ENCODE data around the gene BRWD1. TPM values are rescaled to one million over a fixed set of nuclear protein-coding genes. Genes with fewer than 3 reads are reported as not detected.
A peak's percentile ranks its signal among the peaks of the same experiment; 100 is the strongest.

BRWD1 gene
- total RNA-seq, 2 donors from 2014 or later: 71.9 to 81.6 TPM

- H3K4me1 Mint-ChIP-seq: peaks cover 14% of the 10 kb centered on the region
- no peaks in the 10 kb centered on the region for H3K36me3 Mint-ChIP-seq (ENCODE audit: low read depth)
- ATAC-seq (no peak), DNase-seq (no peak)
- H3K27ac Mint-ChIP-seq: peak overlapping the region; percentile 85
- no peaks in the 10 kb centered on the region for H3K9me3 ChIP-seq (ENCODE audit: control insufficient read depth, low read length, poor library complexity, severe bottlenecking)
- no peak overlapping the region for H3K4me3 Mint-ChIP-seq
- H3K27me3 Mint-ChIP-seq: no peaks in the 10 kb centered on the region
Observed at GRCh38 chr21:39319251-39319756, 5.9 kb upstream of the BRWD1 start.

- Mint-ChIP-seq H3K36me3 (ENCODE audit: low read depth) (peaks cover 2% of the 10 kb centered on the region), H3K27ac (no peak overlapping the region), H3K4me1 (peaks cover 18% of the 10 kb centered on the region), H3K27me3 (no peaks in the 10 kb centered on the region), H3K4me3 (no peak overlapping the region)
- DNase-seq (no peak), ATAC-seq (no peak)
- no peaks in the 10 kb centered on the region for H3K9me3 ChIP-seq (ENCODE audit: control insufficient read depth, low read length, poor library complexity, severe bottlenecking)
Observed at GRCh38 chr21:39318091-39318959, 4.9 kb upstream of the BRWD1 start.

GRCh38 chr21:39317134-39318090, 4.0 kb upstream of the BRWD1 start:
- no peak for ATAC-seq
- no peak for DNase-seq
- Mint-ChIP-seq H3K4me3 (no peak overlapping the region), H3K4me1 (peaks cover 18% of the 10 kb centered on the region), H3K27ac (no peak overlapping the region), H3K27me3 (no peaks in the 10 kb centered on the region), H3K36me3 (ENCODE audit: low read depth) (peaks cover 2% of the 10 kb centered on the region)
- H3K9me3 ChIP-seq (ENCODE audit: control insufficient read depth, low read length, poor library complexity, severe bottlenecking): no peaks in the 10 kb centered on the region

- Mint-ChIP-seq H3K27me3 (no peaks in the 10 kb centered on the region), H3K36me3 (ENCODE audit: low read depth) (peaks cover 2% of the 10 kb centered on the region), H3K4me1 (peaks cover 25% of the 10 kb centered on the region), H3K27ac (peak overlapping the region; percentile 91), H3K4me3 (no peak overlapping the region)
- H3K9me3 ChIP-seq (ENCODE audit: control insufficient read depth, low read length, poor library complexity, severe bottlenecking): no peaks in the 10 kb centered on the region
- DNase-seq (no peak), ATAC-seq (no peak)
Observed at GRCh38 chr21:39316729-39317128, 3.3 kb upstream of the BRWD1 start.

DNA sequence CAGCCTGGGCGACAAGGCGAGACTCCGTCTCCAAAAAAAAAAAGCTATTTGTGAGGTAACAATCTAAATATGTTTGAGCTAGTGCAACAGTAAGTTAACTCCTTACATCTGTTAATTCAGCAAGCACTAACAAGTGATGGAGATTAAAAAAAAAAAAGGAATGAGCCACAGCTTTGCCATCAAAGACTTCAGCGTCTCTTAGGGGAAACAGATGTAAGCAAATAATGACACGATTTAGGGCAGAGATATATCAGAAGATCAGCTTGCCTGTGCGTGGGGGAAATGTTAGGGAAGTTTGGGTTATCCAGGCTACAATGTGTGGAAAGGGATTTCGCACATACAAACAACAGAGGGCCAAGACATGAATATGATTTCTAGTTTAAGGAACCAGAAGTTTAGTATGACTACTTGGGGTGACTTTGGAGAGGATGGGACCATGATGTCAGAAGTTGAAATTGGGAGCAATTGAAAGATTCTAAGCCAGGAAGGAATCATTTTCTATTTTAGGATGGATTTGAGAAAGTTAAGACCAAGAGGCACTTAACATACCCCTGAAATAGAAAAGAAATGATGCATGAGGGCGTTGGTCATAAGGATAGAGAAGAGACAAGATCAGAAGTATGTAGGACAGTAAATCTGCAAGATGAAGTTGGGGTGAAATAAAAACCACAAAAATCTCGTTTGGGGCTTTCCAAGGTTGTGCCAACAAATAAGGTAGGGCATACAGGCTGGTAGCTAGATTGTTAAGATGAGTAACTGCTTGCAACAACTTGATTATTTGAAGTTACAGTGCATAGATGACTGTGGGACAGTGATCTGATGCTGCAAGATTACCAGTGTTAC, 2.4 kb upstream of the BRWD1 start:
- ATAC-seq (peak; percentile 46), DNase-seq (no peak)
- Mint-ChIP-seq H3K4me3 (peak overlapping the region; percentile 62), H3K27me3 (no peaks in the 10 kb centered on the region), H3K4me1 (peaks cover 26% of the 10 kb centered on the region), H3K27ac (peak overlapping the region; percentile 91), H3K36me3 (ENCODE audit: low read depth) (peaks cover 2% of the 10 kb centered on the region)
- H3K9me3 ChIP-seq (ENCODE audit: control insufficient read depth, low read length, poor library complexity, severe bottlenecking): no peaks in the 10 kb centered on the region

DNA sequence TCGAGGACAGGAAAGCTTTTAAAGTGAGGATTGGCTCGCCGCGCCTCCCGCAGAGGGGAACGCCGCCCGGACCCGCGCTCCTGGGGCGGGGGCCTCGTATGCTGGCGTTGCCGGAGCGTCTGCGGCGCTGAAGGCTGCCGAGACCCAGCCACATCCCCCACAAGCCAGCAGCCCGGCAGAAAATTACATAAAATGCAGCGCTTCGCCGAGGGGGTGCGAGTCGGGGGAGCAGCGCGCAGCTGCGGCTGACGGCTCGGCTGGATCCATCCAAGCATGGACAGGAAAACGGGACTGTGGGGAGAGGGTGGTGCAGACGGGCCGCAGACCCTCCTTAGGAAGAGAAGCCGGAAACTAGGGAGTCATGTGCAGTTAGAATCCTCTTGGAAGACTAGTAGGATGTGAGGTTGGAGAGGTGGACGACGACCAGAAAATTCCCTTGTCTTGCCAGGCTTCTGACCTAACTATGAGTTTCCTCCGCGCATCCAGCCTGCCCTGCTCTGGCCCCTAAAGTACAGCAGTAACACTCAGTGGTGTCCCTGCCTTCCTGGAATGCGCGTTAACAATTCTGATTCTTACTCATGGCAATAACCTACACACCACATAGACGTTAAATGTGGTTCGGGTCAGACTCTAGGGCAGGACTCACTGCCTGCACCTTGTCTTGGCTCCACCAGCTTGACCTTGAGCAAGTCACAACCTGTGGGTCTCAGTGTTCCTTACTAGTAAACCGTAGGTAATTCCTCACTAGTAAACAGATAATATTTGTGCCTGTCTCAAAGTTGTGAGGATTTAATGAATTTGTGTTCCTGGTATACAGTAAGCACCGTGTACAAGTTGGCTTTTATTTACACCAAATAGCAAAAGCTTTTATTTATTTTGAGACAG, 953 bp upstream of the BRWD1 start:
- H3K4me1 Mint-ChIP-seq: peaks cover 32% of the 10 kb centered on the region
- H3K27ac Mint-ChIP-seq: peak overlapping the region; percentile 93
- H3K27me3 Mint-ChIP-seq: no peaks in the 10 kb centered on the region
- ATAC-seq (peak; percentile 10), DNase-seq (peak; percentile 29 to 42 (median 31))
- no peaks in the 10 kb centered on the region for H3K9me3 ChIP-seq (ENCODE audit: control insufficient read depth, low read length, poor library complexity, severe bottlenecking)
- peaks cover 4% of the 10 kb centered on the region for H3K36me3 Mint-ChIP-seq (ENCODE audit: low read depth)
- peak overlapping the region; percentile 92 for H3K4me3 Mint-ChIP-seq

- H3K9me3 ChIP-seq (ENCODE audit: control insufficient read depth, low read length, poor library complexity, severe bottlenecking): no peaks in the 10 kb centered on the region
- Mint-ChIP-seq H3K4me3 (peak overlapping the region; percentile 92), H3K27me3 (no peaks in the 10 kb centered on the region), H3K27ac (peak overlapping the region; percentile 93), H3K4me1 (peaks cover 41% of the 10 kb centered on the region), H3K36me3 (ENCODE audit: low read depth) (peaks cover 4% of the 10 kb centered on the region)
- ATAC-seq: peak; percentile 9
- peak in 1 of 3 donors; percentile 14 for DNase-seq
Observed at GRCh38 chr21:39313042-39313570, 326 bp downstream of the BRWD1 start.

- H3K27me3 Mint-ChIP-seq: no peaks in the 10 kb centered on the region
Observed at GRCh38 chr21:39312112-39313041, 1.1 kb downstream of the BRWD1 start.

DNA sequence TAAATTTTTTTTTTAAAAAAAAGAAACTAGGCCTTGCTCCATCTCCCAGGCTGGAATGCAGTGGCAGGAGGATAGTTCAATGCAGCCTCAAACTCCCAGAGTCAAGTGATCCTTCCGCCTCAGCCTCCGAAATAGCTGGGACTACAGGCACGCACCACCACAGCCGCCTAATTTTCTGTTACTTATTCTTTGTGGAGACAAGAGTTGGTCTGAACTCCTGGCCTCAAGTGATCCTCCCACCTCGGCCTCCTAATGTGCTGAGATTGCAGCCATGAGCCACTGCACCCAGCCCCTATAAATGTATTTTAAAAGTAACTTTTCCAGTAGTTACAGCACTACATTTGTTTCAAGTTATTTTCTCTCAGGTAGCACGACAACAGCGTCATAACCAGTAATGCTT, 2.3 kb downstream of the BRWD1 start:
- H3K4me1 Mint-ChIP-seq: peaks cover 43% of the 10 kb centered on the region
- no peaks in the 10 kb centered on the region for H3K27me3 Mint-ChIP-seq
- peaks cover 4% of the 10 kb centered on the region for H3K36me3 Mint-ChIP-seq (ENCODE audit: low read depth)
- H3K27ac Mint-ChIP-seq: peak overlapping the region; percentile 93
- no peaks in the 10 kb centered on the region for H3K9me3 ChIP-seq (ENCODE audit: control insufficient read depth, low read length, poor library complexity, severe bottlenecking)
- H3K4me3 Mint-ChIP-seq: peak overlapping the region; percentile 12
- no peak for ATAC-seq
- DNase-seq: no peak

More at GRCh38 chr21:39312112-39313041, 1.1 kb downstream of the BRWD1 start:
- Mint-ChIP-seq H3K4me3 (peak overlapping the region; percentile 92), H3K27ac (peak overlapping the region; percentile 93), H3K4me1 (peaks cover 44% of the 10 kb centered on the region), H3K36me3 (ENCODE audit: low read depth) (peaks cover 4% of the 10 kb centered on the region)
- H3K9me3 ChIP-seq (ENCODE audit: control insufficient read depth, low read length, poor library complexity, severe bottlenecking): no peaks in the 10 kb centered on the region
- peak; percentile 94 to 95 (median 94) for DNase-seq
- peak; percentile 86 for ATAC-seq

DNA sequence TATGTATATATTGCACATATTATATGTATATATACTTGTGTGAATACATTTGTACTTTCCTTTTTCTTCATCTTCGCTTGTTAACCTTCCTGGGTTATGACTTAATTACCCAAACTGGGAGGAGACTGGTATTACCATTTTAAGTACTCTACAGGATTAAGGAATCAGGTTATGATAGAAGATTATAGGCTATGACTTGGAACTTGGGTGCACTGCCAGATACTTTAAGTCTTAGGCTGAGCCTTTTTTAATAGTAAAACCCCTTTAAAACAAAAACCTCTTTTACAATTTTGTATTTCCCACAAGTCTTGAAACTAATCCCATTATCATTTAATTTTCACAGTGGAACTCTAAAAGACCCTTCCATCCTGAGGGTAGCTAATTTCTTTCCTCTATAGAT, 6.0 kb downstream of the BRWD1 start:
- peaks cover 5% of the 10 kb centered on the region for H3K36me3 Mint-ChIP-seq (ENCODE audit: low read depth)
- H3K27ac Mint-ChIP-seq: no peak overlapping the region
- no peaks in the 10 kb centered on the region for H3K9me3 ChIP-seq (ENCODE audit: control insufficient read depth, low read length, poor library complexity, severe bottlenecking)
- no peak overlapping the region for H3K4me3 Mint-ChIP-seq
- peaks cover 34% of the 10 kb centered on the region for H3K4me1 Mint-ChIP-seq
- DNase-seq (no peak), ATAC-seq (no peak)
- H3K27me3 Mint-ChIP-seq: no peaks in the 10 kb centered on the region

DNA sequence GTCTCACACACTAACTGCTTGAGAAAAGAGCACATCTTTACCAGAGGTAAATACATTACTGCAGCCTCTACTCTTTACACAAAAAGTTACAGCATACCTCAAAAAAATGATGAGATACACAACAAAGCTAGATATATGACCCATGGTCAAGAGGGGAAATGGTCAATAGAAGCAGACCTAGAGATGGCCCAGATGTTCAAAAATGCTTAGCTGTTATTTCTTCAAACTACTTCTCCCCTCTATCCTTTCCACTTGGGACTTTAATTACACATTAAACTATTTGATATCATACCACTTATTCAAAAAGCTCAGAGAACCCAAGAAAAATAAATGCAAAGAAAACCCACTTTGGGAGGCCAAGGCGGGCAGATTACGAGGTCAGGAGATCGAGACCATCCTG, 12.8 kb downstream of the BRWD1 start:
- Mint-ChIP-seq H3K4me1 (peaks cover 26% of the 10 kb centered on the region), H3K27me3 (no peaks in the 10 kb centered on the region), H3K27ac (no peak overlapping the region), H3K36me3 (ENCODE audit: low read depth) (peaks cover 3% of the 10 kb centered on the region), H3K4me3 (no peak overlapping the region)
- peaks cover 4% of the 10 kb centered on the region for H3K9me3 ChIP-seq (ENCODE audit: control insufficient read depth, low read length, poor library complexity, severe bottlenecking)
- ATAC-seq: no peak
- DNase-seq: no peak
